IMR-90 (cell line): Measurements from ENCODE around the gene TNNC2. TPM values are rescaled to one million over a fixed set of nuclear protein-coding genes. Genes with fewer than 3 reads are reported as not detected.
A peak's percentile ranks its signal among the peaks of the same experiment; 100 is the strongest.

ENCODE experiments used
- ATAC-seq: fragments of 200-7000 bp; cut with Tn5 transposase; 2 replicates; pipeline ENCODE4 v1.9.1; 2020; ENCODE audit warnings: low read depth, mild to moderate bottlenecking, moderate library complexity
- BruUV-seq: library from RNA; stranded (reverse); fragments of 400-500 nt; replicated peaks from 2 replicates; lab custom pipeline; 2021; lab: Mats Ljungman, UMichigan
- CTCF ChIA-PET: fragments of 300-600 bp; formaldehyde crosslinking; extraction: SDS; loops from one replicate; lab custom pipeline; 2021; ENCODE audit warnings: antibody characterized with exemption; lab: Yijun Ruan, JAX
- POLR2A ChIA-PET: fragments of 300-600 bp; sonication (Branson Sonifier 250); formaldehyde crosslinking; loops from one replicate; lab custom pipeline; 2022; ENCODE audit warnings: antibody characterized with exemption; ENCODE audit not compliant: unreplicated experiment; lab: Charles Lee
- DNase-seq: peaks from one replicate; pipeline ENCODE4 v3.0.0; 2013
- H2AFZ ChIP-seq: replicated peaks from 2 replicates; pipeline ENCODE3; 2013; ENCODE audit warnings: low read length, mild to moderate bottlenecking; ENCODE audit not compliant: poor library complexity
- H2AK5ac ChIP-seq: 2 replicates; pipeline ENCODE4 v1.6.1; 2013; ENCODE audit warnings: low read depth, low read length, inconsistent platforms
- H2AK9ac ChIP-seq: replicated peaks from 2 replicates; pipeline ENCODE3; 2013; ENCODE audit warnings: mild to moderate bottlenecking, low read depth, low read length, moderate library complexity; ENCODE audit not compliant: poor library complexity
- H2BK120ac ChIP-seq: 2 replicates; pipeline ENCODE4 v1.6.1; 2013; ENCODE audit warnings: low read depth, low read length, inconsistent platforms
- H2BK15ac ChIP-seq: 3 replicates; pipeline ENCODE4 v1.6.1; 2013; ENCODE audit warnings: low read depth, low read length, inconsistent platforms
- H2BK20ac ChIP-seq: 2 replicates; pipeline ENCODE4 v1.6.1; 2013; ENCODE audit warnings: low read depth, mild to moderate bottlenecking, inconsistent platforms, low read length, moderate library complexity
- H2BK5ac ChIP-seq: 2 replicates; pipeline ENCODE4 v1.6.1; 2013; ENCODE audit warnings: mild to moderate bottlenecking, low read depth, low read length, inconsistent platforms; ENCODE audit not compliant: poor library complexity, severe bottlenecking
- H3K14ac ChIP-seq: replicated peaks from 2 replicates; pipeline ENCODE4 v1.6.1; 2013; ENCODE audit warnings: low read depth, low read length, inconsistent platforms
- H3K18ac ChIP-seq: 2 replicates; pipeline ENCODE4 v1.6.1; 2013; ENCODE audit warnings: low read depth, low read length, control low read depth
- H3K23ac ChIP-seq: 2 replicates; pipeline ENCODE4 v1.6.1; 2013; ENCODE audit warnings: low read depth, low read length, inconsistent platforms
- H3K27ac ChIP-seq: 2 replicates; pipeline ENCODE4 v1.5.1; 2013; ENCODE audit warnings: mild to moderate bottlenecking, control low read depth, low read length; ENCODE audit not compliant: insufficient read depth
- H3K27me3 ChIP-seq: 2 replicates; pipeline ENCODE4 v1.6.1; 2013; ENCODE audit warnings: low read length; ENCODE audit not compliant: control insufficient read depth, insufficient read depth
- H3K36me3 ChIP-seq: 2 replicates; pipeline ENCODE4 v1.6.1; 2013; ENCODE audit warnings: low read length, mixed read lengths; ENCODE audit not compliant: control insufficient read depth, insufficient read depth
- H3K4ac ChIP-seq: 2 replicates; pipeline ENCODE4 v1.6.1; 2013; ENCODE audit warnings: low read depth, low read length, inconsistent platforms
- H3K4me1 ChIP-seq: 2 replicates; pipeline ENCODE4 v1.6.1; 2013; ENCODE audit warnings: low read length, mixed read lengths; ENCODE audit not compliant: control insufficient read depth, insufficient read depth
- H3K4me2 ChIP-seq: 2 replicates; pipeline ENCODE4 v1.6.1; 2013; ENCODE audit warnings: low read depth, mild to moderate bottlenecking, control low read depth, low read length, moderate library complexity
- H3K4me3 ChIP-seq: 2 replicates; pipeline ENCODE4 v1.5.1; 2013; ENCODE audit warnings: low read depth, mild to moderate bottlenecking, control low read depth, low read length, moderate library complexity; ENCODE audit not compliant: insufficient read depth
- H3K56ac ChIP-seq: 2 replicates; pipeline ENCODE4 v1.6.1; 2013; ENCODE audit warnings: low read length, inconsistent platforms; ENCODE audit not compliant: insufficient read depth; ENCODE audit errors: extremely low read depth
- H3K79me1 ChIP-seq, 2 experiments: 2 replicates each; pipeline ENCODE4 v1.6.1; 2013; ENCODE audit warnings: low read length in 2 of 2, inconsistent platforms in 1 of 2, low read depth in 1 of 2
- H3K9ac ChIP-seq: 2 replicates; pipeline ENCODE4 v1.6.1; 2013; ENCODE audit warnings: low read depth, low read length, control low read depth
- H3K9me1 ChIP-seq: 2 replicates; pipeline ENCODE4 v1.6.1; 2013; ENCODE audit warnings: low read length, inconsistent platforms; ENCODE audit not compliant: insufficient read depth
- H3K9me3 ChIP-seq: 2 replicates; pipeline ENCODE4 v1.6.1; 2013; ENCODE audit warnings: low read length; ENCODE audit not compliant: control insufficient read depth, insufficient read depth
- H4K20me1 ChIP-seq: 2 replicates; pipeline ENCODE4 v1.6.1; 2013; ENCODE audit warnings: low read length, inconsistent platforms; ENCODE audit not compliant: insufficient read depth
- H4K5ac ChIP-seq: 2 replicates; pipeline ENCODE4 v1.6.1; 2013; ENCODE audit warnings: mild to moderate bottlenecking, low read depth, low read length, control low read depth
- H4K8ac ChIP-seq, 2 experiments: 2 replicates each; pipeline ENCODE4 v1.6.1; 2013; ENCODE audit warnings: low read depth in 2 of 2, low read length in 2 of 2, control low read depth in 1 of 2, inconsistent platforms in 1 of 2
- H4K91ac ChIP-seq: 2 replicates; pipeline ENCODE4 v1.6.1; 2013; ENCODE audit warnings: low read depth, low read length, inconsistent platforms; ENCODE audit not compliant: insufficient read depth
- CTCF ChIP-seq: conservative IDR thresholded peaks from 2 replicates; pipeline ENCODE4 v1.5.1; 2012; ENCODE audit warnings: mild to moderate bottlenecking, low read depth, low read length, improper control_type of control experiment
- ELK1 ChIP-seq: fragments of 150-350 bp; IDR thresholded peaks from 2 replicates; pipeline ENCODE4 v1.6.1; 2016; ENCODE audit warnings: low read depth, mild to moderate bottlenecking, low read length, moderate library complexity, borderline replicate concordance
- FOS ChIP-seq: fragments of 150-350 bp; IDR thresholded peaks from 2 replicates; pipeline ENCODE4 v1.6.1; 2016; ENCODE audit warnings: low read depth, low read length
- MAFK ChIP-seq: IDR thresholded peaks from 2 replicates; pipeline ENCODE4 v1.6.1; 2012; ENCODE audit warnings: low read depth, low read length, improper control_type of control experiment
- MAZ ChIP-seq: IDR thresholded peaks from 2 replicates; pipeline ENCODE4 v1.6.1; 2012; ENCODE audit warnings: low read depth, mild to moderate bottlenecking, low read length, improper control_type of control experiment, moderate library complexity, borderline replicate concordance
- MXI1 ChIP-seq: IDR thresholded peaks from 2 replicates; pipeline ENCODE4 v1.6.1; 2012; ENCODE audit warnings: low read depth, mild to moderate bottlenecking, low read length, moderate library complexity, borderline replicate concordance
- POLR2A ChIP-seq: IDR thresholded peaks from 2 replicates; pipeline ENCODE4 v1.6.1; 2012; ENCODE audit warnings: mild to moderate bottlenecking, low read depth, low read length
- USF2 ChIP-seq: fragments of 150-350 bp; IDR thresholded peaks from 2 replicates; pipeline ENCODE4 v1.6.1; 2017; ENCODE audit warnings: mild to moderate bottlenecking, antibody characterized with exemption, low read length, low read depth
- WGBS, 2 experiments: methylation state at CpG; one replicate each; pipeline versions ENCODE4 v1.1.5 to v1.1.7; 2013; ENCODE audit warnings: missing lambda C conversion rate in 2 of 2; ENCODE audit not compliant: insufficient read length in 1 of 2; ENCODE audit errors: extremely low coverage in 2 of 2; 5-methylcytosine and 5-hydroxymethylcytosine counted together
- dilution Hi-C: fragments of 300-500 bp; cut with HindIII; formaldehyde crosslinking; loops from one replicate; pipeline ENCODE4 v1.14.3; 2018; ENCODE audit warnings: low sequenced_read_pairs; ENCODE audit not compliant: unreplicated experiment
- in situ Hi-C: fragments of 300-500 bp; cut with MboI; formaldehyde crosslinking; loops from 3 replicates; pipeline ENCODE4 v1.14.3; 2019; ENCODE audit warnings: low sequenced_read_pairs, inconsistent platforms, mixed read lengths
- intact Hi-C: fragments of 100-400 bp; cut with micrococcal nuclease; formaldehyde crosslinking; loops from 2 replicates; pipeline ENCODE4 v1.10.0; 2022
- polyA plus RNA-seq, 3 experiments: library from polyadenylated mRNA; depleted of rRNA; stranded (reverse); fragments of >200 nt; gene quantifications; 2 replicates each; pipeline ENCODE4 v1.2.3, GENCODE V29; 2012; ENCODE audit warnings: low replicate concordance in 1 of 3
- total RNA-seq: library from RNA; depleted of rRNA; stranded (reverse); fragments of >200 nt; gene quantifications from 2 replicates; pipeline ENCODE4 v1.2.3, GENCODE V29; 2012

The TNNC2 gene
- total and polyA plus RNA-seq, 2 of the 4 experiments (the other 2 are of a cell fraction): 0.46 TPM; not detected in 1

GRCh38 chr20:45812157-45813005 is 14.7 kb downstream of the TNNC2 start, which contains the start of gene UBE2C:
TSS of gene UBE2C (plus strand) at chr20:45812644. CDS start at chr20:45812696, 52 bp downstream.
- ChIA-PET CTCF (interaction anchor here (1.4 kb wide), 1 partner anchor 13 kb away, joined by 3 read pairs; no protein-coding TSS in a partner anchor), POLR2A (no interaction called here)
- Histone ChIP-seq H4K91ac (peak within 1 kb of the TSS; percentile 77), H3K4ac (peak within 1 kb of the TSS; percentile 77), H3K23ac (peak within 1 kb of the TSS; percentile 77), H2BK5ac (peak within 1 kb of the TSS; percentile 22), H3K9me1 (peaks cover 10% of the 10 kb centered on the region; the same call in 1 of the 2 replicates), H3K36me3 (peaks cover 23% of the 10 kb centered on the region), H4K20me1 (peaks cover 9% of the 10 kb centered on the region; the same call in 1 of the 2 replicates), H3K4me1 (peaks cover 12% of the 10 kb centered on the region), H4K5ac (no peak within 1 kb of the TSS), H2AFZ (peak within 1 kb of the TSS; percentile 83), H3K56ac (peak within 1 kb of the TSS; percentile 70), H2BK15ac (no peak within 1 kb of the TSS), H3K79me1 (peaks cover 19 to 40% of the 10 kb centered on the region in 2 experiments), H3K18ac (no peak within 1 kb of the TSS), H3K4me2 (peak within 1 kb of the TSS; percentile 94), H4K8ac (peak within 1 kb of the TSS; percentile 62 to 81; a peak in 3 of 4 replicates), H2AK9ac (peak within 1 kb of the TSS; percentile 95), H3K14ac (peak within 1 kb of the TSS; percentile 65), H3K9ac (peak within 1 kb of the TSS; percentile 84), H3K27ac (peak within 1 kb of the TSS; percentile 14; the same call in 1 of the 2 replicates), H2BK120ac (no peak within 1 kb of the TSS), H2AK5ac (peak within 1 kb of the TSS; percentile 37; the same call in 1 of the 2 replicates), H3K4me3 (peak within 1 kb of the TSS; percentile 53), H2BK20ac (no peak within 1 kb of the TSS), H3K9me3 (no peaks in the 10 kb centered on the region), H3K27me3 (no peaks in the 10 kb centered on the region)
- no TSS peak for BruUV-seq
- in situ Hi-C loops: no loop called here
- peak; percentile 91 for TF ChIP-seq USF2
- TF ChIP-seq FOS: peak; percentile 87; the same call in 1 of the 2 replicates
- no peak for TF ChIP-seq MAFK
- TF ChIP-seq MAZ: peak; percentile 56; the same call in 1 of the 2 replicates
- TF ChIP-seq CTCF: no peak
- peak; percentile 56; the same call in 1 of the 2 replicates for TF ChIP-seq POLR2A
- TF ChIP-seq ELK1: no peak
- TF ChIP-seq MXI1: peak; percentile 94
- WGBS, 2 experiments: 0% methylated on average over 35 of the region's 65 CpGs; no CpG with 5 or more reads in 1 of the 2 experiments
- ATAC-seq: peak; percentile 99
- dilution Hi-C loops: no loop called here
- peak; percentile 100 for DNase-seq
- intact Hi-C loops: no loop called here
